ENCODE measurements around the gene RHOG. TPM values are rescaled to one million over a fixed set of nuclear protein-coding genes. Genes with fewer than 3 reads are reported as not detected.
"Not testable (repeated sequence)": the region's sequence is repeated elsewhere in the genome, so short reads cannot be mapped to it uniquely, and the experiment has no call there.

The RHOG gene
- total RNA-seq, 2 donors from 2014 or later = 151 to 154 TPM

- no peak for ATAC-seq (replicated peaks)
- Mint-ChIP-seq H3K4me3 (no peak overlapping the region), H3K4me1 (peaks cover 14% of the 10 kb centered on the region), H3K36me3 (ENCODE audit: low read depth) (peaks cover 17% of the 10 kb centered on the region), H3K9me3 (no peaks in the 10 kb centered on the region), H3K27me3 (no peaks in the 10 kb centered on the region), H3K27ac (no peak overlapping the region)
Observed at GRCh38 chr11:3820971-3821370, 19.8 kb downstream of the RHOG start.

GRCh38 chr11:3817181-3817800, 23.5 kb downstream of the RHOG start:
- Mint-ChIP-seq H3K27ac (no peak overlapping the region), H3K36me3 (ENCODE audit: low read depth) (no peaks in the 10 kb centered on the region), H3K9me3 (no peaks in the 10 kb centered on the region), H3K4me3 (no peak overlapping the region), H3K27me3 (no peaks in the 10 kb centered on the region), H3K4me1 (peaks cover 5% of the 10 kb centered on the region)
- ATAC-seq (replicated peaks) = no peak

- Mint-ChIP-seq H3K36me3 (ENCODE audit: low read depth) (no peaks in the 10 kb centered on the region), H3K4me3 (no peak overlapping the region), H3K4me1 (peaks cover 5% of the 10 kb centered on the region), H3K9me3 (no peaks in the 10 kb centered on the region), H3K27me3 (no peaks in the 10 kb centered on the region), H3K27ac (no peak overlapping the region)
- no peak for ATAC-seq (replicated peaks)
Observed at GRCh38 chr11:3816673-3817072, 24.1 kb downstream of the RHOG start.

- no peak overlapping the region for H3K27ac Mint-ChIP-seq
- no peaks in the 10 kb centered on the region for H3K9me3 Mint-ChIP-seq
- H3K4me1 Mint-ChIP-seq = peaks cover 5% of the 10 kb centered on the region
- no peak overlapping the region for H3K4me3 Mint-ChIP-seq
- H3K36me3 Mint-ChIP-seq (ENCODE audit: low read depth) = no peaks in the 10 kb centered on the region
- no peak for ATAC-seq (replicated peaks)
- H3K27me3 Mint-ChIP-seq = no peaks in the 10 kb centered on the region
Observed at GRCh38 chr11:3815845-3816244, 24.9 kb downstream of the RHOG start.

GRCh38 chr11:3814832-3815231, 25.9 kb downstream of the RHOG start:
- not testable (repeated sequence) for H3K4me3 Mint-ChIP-seq; H3K9me3 Mint-ChIP-seq; H3K27ac Mint-ChIP-seq; ATAC-seq (replicated peaks); H3K27me3 Mint-ChIP-seq; H3K36me3 Mint-ChIP-seq (ENCODE audit: low read depth); H3K4me1 Mint-ChIP-seq

GRCh38 chr11:3810951-3811350, 29.8 kb downstream of the RHOG start:
- no peak for ATAC-seq (replicated peaks)
- no peaks in the 10 kb centered on the region for H3K9me3 Mint-ChIP-seq
- H3K27ac Mint-ChIP-seq = no peak overlapping the region
- H3K4me1 Mint-ChIP-seq = peaks cover 11% of the 10 kb centered on the region
- no peaks in the 10 kb centered on the region for H3K27me3 Mint-ChIP-seq
- no peak overlapping the region for H3K4me3 Mint-ChIP-seq
- no peaks in the 10 kb centered on the region for H3K36me3 Mint-ChIP-seq (ENCODE audit: low read depth)

GRCh38 chr11:3810446-3810845, 30.3 kb downstream of the RHOG start:
- no peak for ATAC-seq (replicated peaks)
- peaks cover 11% of the 10 kb centered on the region for H3K4me1 Mint-ChIP-seq
- H3K27ac Mint-ChIP-seq = no peak overlapping the region
- H3K4me3 Mint-ChIP-seq = no peak overlapping the region
- no peaks in the 10 kb centered on the region for H3K27me3 Mint-ChIP-seq
- H3K9me3 Mint-ChIP-seq = no peaks in the 10 kb centered on the region
- H3K36me3 Mint-ChIP-seq (ENCODE audit: low read depth) = no peaks in the 10 kb centered on the region

- Mint-ChIP-seq H3K4me3 (no peak overlapping the region), H3K9me3 (no peaks in the 10 kb centered on the region), H3K27me3 (no peaks in the 10 kb centered on the region), H3K27ac (no peak overlapping the region), H3K4me1 (peaks cover 11% of the 10 kb centered on the region), H3K36me3 (ENCODE audit: low read depth) (no peaks in the 10 kb centered on the region)
- ATAC-seq (replicated peaks) = no peak
Observed at GRCh38 chr11:3809624-3809928, 31.2 kb downstream of the RHOG start.

- Mint-ChIP-seq H3K36me3 (ENCODE audit: low read depth) (no peaks in the 10 kb centered on the region), H3K4me1 (peaks cover 15% of the 10 kb centered on the region), H3K27me3 (no peaks in the 10 kb centered on the region), H3K27ac (peak overlapping the region; percentile 67), H3K4me3 (peak overlapping the region; percentile 94), H3K9me3 (no peaks in the 10 kb centered on the region)
- peak; percentile 73 for ATAC-seq (replicated peaks)
Observed at GRCh38 chr11:3808861-3809623, 31.7 kb downstream of the RHOG start.

- Mint-ChIP-seq H3K27ac (peak within 1 kb of the TSS; percentile 94), H3K4me1 (peaks cover 17% of the 10 kb centered on the region), H3K36me3 (ENCODE audit: low read depth) (no peaks in the 10 kb centered on the region), H3K4me3 (peak within 1 kb of the TSS; percentile 94), H3K9me3 (no peaks in the 10 kb centered on the region), H3K27me3 (no peaks in the 10 kb centered on the region)
- ATAC-seq (replicated peaks) = peak; percentile 83
Observed at GRCh38 chr11:3807909-3808860, 32.6 kb downstream of the RHOG start, which contains the start of gene PGAP2. Gene PGAP2 (plus strand): TSS chr11:3808560. CDS start chr11:3811260, 2,700 bp downstream.

GRCh38 chr11:3803726-3804495, 36.8 kb downstream of the RHOG start:
- H3K27me3 Mint-ChIP-seq = no peaks in the 10 kb centered on the region
- peaks cover 19% of the 10 kb centered on the region for H3K4me1 Mint-ChIP-seq
- no peaks in the 10 kb centered on the region for H3K36me3 Mint-ChIP-seq (ENCODE audit: low read depth)
- no peaks in the 10 kb centered on the region for H3K9me3 Mint-ChIP-seq
- no peak overlapping the region for H3K4me3 Mint-ChIP-seq
- ATAC-seq (replicated peaks) = no peak
- peak overlapping the region; percentile 43 for H3K27ac Mint-ChIP-seq

GRCh38 chr11:3802011-3802790, 38.6 kb downstream of the RHOG start:
- Mint-ChIP-seq H3K4me1 (peaks cover 11% of the 10 kb centered on the region), H3K4me3 (no peak overlapping the region), H3K27me3 (no peaks in the 10 kb centered on the region), H3K36me3 (ENCODE audit: low read depth) (peaks cover 8% of the 10 kb centered on the region), H3K27ac (peak overlapping the region; percentile 9), H3K9me3 (no peaks in the 10 kb centered on the region)
- ATAC-seq (replicated peaks) = no peak

GRCh38 chr11:3799873-3800272, 40.9 kb downstream of the RHOG start:
- Mint-ChIP-seq H3K27me3 (no peaks in the 10 kb centered on the region), H3K4me3 (no peak overlapping the region), H3K27ac (peak overlapping the region; percentile 24), H3K36me3 (ENCODE audit: low read depth) (peaks cover 27% of the 10 kb centered on the region), H3K9me3 (no peaks in the 10 kb centered on the region), H3K4me1 (peaks cover 20% of the 10 kb centered on the region)
- no peak for ATAC-seq (replicated peaks)

Data from activated T-helper 17 cell treated with anti-CD3 and anti-CD28 coated beads, Interleukin-2, amount 50 U/mL, for 72 hours (primary cell).